A673 (cell line): ENCODE results near the gene KMT2D. TPM values are rescaled to one million over a fixed set of nuclear protein-coding genes. Genes with fewer than 3 reads are reported as not detected.

Experiments used
- BruUV-seq: library from RNA; stranded (reverse); fragments of 400-500 nt; replicated peaks from 2 replicates; lab custom pipeline; 2021; lab: Mats Ljungman, UMichigan
- CTCF ChIA-PET: fragments of 300-600 bp; sonication (Branson Sonifier 250); formaldehyde crosslinking; loops from one replicate; lab custom pipeline; 2022; ENCODE audit warnings: antibody characterized with exemption; lab: Charles Lee
- POLR2A ChIA-PET: fragments of 300-600 bp; sonication (Branson Sonifier 250); formaldehyde crosslinking; loops from one replicate; lab custom pipeline; 2022; ENCODE audit warnings: antibody characterized with exemption; ENCODE audit not compliant: low non-redundant PET; lab: Charles Lee
- DNase-seq: peaks from one replicate; pipeline ENCODE4 v3.0.0-alpha.2; 2015; ENCODE audit warnings: low spot score
- H3K27ac ChIP-seq: fragments of 200-600 bp; sonication (generic); 2 replicates; pipeline ENCODE4 v1.5.1; 2016; ENCODE audit warnings: mixed run types, low read depth, mild to moderate bottlenecking, mixed read lengths, antibody characterized with exemption, low read length; ENCODE audit not compliant: poor library complexity, severe bottlenecking
- H3K27me3 ChIP-seq: fragments of 200-600 bp; sonication (generic); replicated peaks from 2 replicates; pipeline ENCODE4 v1.6.1; 2017; ENCODE audit warnings: mixed run types, low read depth, mild to moderate bottlenecking, mixed read lengths, antibody characterized with exemption, low read length; ENCODE audit not compliant: insufficient read depth, poor library complexity
- H3K36me3 ChIP-seq: fragments of 200-600 bp; sonication (generic); 2 replicates; pipeline ENCODE4 v1.6.1; 2016; ENCODE audit warnings: mixed run types, mild to moderate bottlenecking, mixed read lengths, antibody characterized with exemption, low read length; ENCODE audit not compliant: insufficient read depth, poor library complexity, severe bottlenecking
- H3K4me1 ChIP-seq: fragments of 200-600 bp; sonication (generic); 2 replicates; pipeline ENCODE4 v1.6.1; 2017; ENCODE audit warnings: mixed run types, mild to moderate bottlenecking, mixed read lengths, antibody characterized with exemption, low read length; ENCODE audit not compliant: insufficient read depth, poor library complexity, severe bottlenecking
- H3K4me3 ChIP-seq: fragments of 200-600 bp; sonication (generic); 2 replicates; pipeline ENCODE4 v1.5.1; 2016; ENCODE audit warnings: low read depth, mixed run types, mild to moderate bottlenecking, mixed read lengths, low read length; ENCODE audit not compliant: poor library complexity, severe bottlenecking
- H3K9me3 ChIP-seq: fragments of 200-600 bp; sonication (generic); 2 replicates; pipeline ENCODE4 v1.6.1; 2016; ENCODE audit warnings: mixed run types, low read depth, mild to moderate bottlenecking, mixed read lengths, antibody characterized with exemption, low read length; ENCODE audit not compliant: poor library complexity, severe bottlenecking
- EZH2 ChIP-seq: fragments of 200-600 bp; sonication (generic); IDR thresholded peaks from 2 replicates; pipeline ENCODE4 v1.6.1; 2017; ENCODE audit warnings: borderline replicate concordance, low read depth, mild to moderate bottlenecking, mixed read lengths, antibody characterized with exemption, low read length; ENCODE audit not compliant: poor library complexity, severe bottlenecking
- intact Hi-C: fragments of 100-400 bp; cut with micrococcal nuclease; formaldehyde crosslinking; loops from one replicate; pipeline ENCODE4 v1.10.0; 2022; ENCODE audit not compliant: unreplicated experiment
- total RNA-seq: library from RNA; stranded (reverse); gene quantifications from 2 replicates; pipeline ENCODE4 v1.2.3, GENCODE V29; 2021
- TF ChIP-seq, protein P1 (sequence below): fragments of 300-800, 200-600 bp; sonication (generic); conservative IDR thresholded peaks from 2 replicates; pipeline ENCODE4 v1.5.1; 2017; ENCODE audit warnings: low read depth, mild to moderate bottlenecking, antibody characterized with exemption, low read length, moderate library complexity, mixed read lengths

Gene KMT2D
- total RNA-seq, 1 experiment from 2014 or later = 138 TPM

DNA sequence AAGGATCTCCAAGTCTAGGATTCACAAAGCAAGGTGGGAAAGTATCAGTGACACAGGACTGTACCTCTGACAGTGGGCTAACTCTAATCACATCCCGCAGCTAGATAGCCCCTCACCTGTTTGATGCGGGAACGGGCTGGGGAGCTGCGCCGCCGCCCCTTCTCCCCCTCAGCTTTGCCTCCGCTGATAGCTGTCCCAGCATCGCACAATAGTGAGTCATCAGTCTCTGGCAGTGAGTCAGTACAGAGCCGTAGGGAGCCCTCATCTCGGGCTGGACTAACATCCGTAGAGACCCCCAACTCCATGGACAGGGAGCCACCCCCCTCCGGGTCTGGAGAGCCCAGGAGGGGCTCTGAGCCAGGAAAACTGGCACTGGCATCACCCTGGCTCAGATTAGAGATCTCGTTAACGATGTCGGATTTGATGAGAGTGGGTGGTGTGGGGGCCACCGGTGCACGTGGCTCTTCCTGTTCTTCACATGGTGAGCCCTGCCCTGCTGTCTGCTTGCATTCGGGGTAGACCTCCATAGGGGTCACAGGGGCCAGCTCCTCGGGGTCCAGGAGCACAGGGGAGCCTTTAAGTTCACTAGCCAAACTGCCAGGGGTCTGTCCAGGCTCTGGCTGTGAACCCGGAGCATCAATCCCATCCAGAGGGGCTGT lies 10.9 kb downstream of the KMT2D start:
- TF ChIP-seq, protein P1, sequence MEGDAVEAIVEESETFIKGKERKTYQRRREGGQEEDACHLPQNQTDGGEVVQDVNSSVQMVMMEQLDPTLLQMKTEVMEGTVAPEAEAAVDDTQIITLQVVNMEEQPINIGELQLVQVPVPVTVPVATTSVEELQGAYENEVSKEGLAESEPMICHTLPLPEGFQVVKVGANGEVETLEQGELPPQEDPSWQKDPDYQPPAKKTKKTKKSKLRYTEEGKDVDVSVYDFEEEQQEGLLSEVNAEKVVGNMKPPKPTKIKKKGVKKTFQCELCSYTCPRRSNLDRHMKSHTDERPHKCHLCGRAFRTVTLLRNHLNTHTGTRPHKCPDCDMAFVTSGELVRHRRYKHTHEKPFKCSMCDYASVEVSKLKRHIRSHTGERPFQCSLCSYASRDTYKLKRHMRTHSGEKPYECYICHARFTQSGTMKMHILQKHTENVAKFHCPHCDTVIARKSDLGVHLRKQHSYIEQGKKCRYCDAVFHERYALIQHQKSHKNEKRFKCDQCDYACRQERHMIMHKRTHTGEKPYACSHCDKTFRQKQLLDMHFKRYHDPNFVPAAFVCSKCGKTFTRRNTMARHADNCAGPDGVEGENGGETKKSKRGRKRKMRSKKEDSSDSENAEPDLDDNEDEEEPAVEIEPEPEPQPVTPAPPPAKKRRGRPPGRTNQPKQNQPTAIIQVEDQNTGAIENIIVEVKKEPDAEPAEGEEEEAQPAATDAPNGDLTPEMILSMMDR = no peak
- no peak for TF ChIP-seq EZH2

DNA sequence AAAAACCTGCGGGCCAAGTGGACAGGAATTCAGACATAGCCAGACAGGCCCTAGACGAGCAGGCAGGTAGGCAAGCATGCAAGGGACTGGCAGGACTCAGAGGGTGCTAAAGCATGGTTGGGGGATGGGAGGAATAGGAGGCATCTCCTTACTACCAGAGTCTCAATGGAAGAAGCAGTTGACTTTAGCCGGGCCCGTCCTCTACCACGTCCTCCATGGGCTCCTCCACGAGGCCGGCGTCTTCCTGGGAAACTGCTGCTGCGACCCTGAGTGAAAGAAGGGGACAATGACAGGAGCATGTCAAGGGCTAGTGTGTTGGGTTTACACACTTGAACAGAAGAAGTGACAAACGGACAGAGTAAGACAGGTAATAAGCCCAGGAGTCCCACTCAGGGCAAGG lies 11.6 kb downstream of the KMT2D start:
- Histone ChIP-seq H3K4me1 (peaks cover 7% of the 10 kb centered on the region), H3K9me3 (no peaks in the 10 kb centered on the region), H3K4me3 (no peak overlapping the region), H3K27me3 (no peaks in the 10 kb centered on the region), H3K27ac (no peak overlapping the region), H3K36me3 (peaks cover 97% of the 10 kb centered on the region)
- TF ChIP-seq EZH2 = no peak
- TF ChIP-seq, protein P1 = no peak
- intact Hi-C loops = no loop called here
- no peak for DNase-seq
- ChIA-PET POLR2A (no interaction called here), CTCF (interaction anchor here (1.0 kb wide), 1 partner anchor 39 kb away, joined by 3 read pairs; no protein-coding TSS in a partner anchor)
- no TSS peak for BruUV-seq

More for the DNA sequence above, 10.9 kb downstream of the KMT2D start:
- POLR2A ChIA-PET = no interaction called here
- H3K4me1 ChIP-seq = peaks cover 7% of the 10 kb centered on the region
- H3K27ac ChIP-seq = peak overlapping the region; percentile 59
- H3K36me3 ChIP-seq = peaks cover 97% of the 10 kb centered on the region
- no peaks in the 10 kb centered on the region for H3K9me3 ChIP-seq
- TSS peak; percentile 18 for BruUV-seq
- intact Hi-C loops = no loop called here
- peak; percentile 76 for DNase-seq
- H3K4me3 ChIP-seq = no peak overlapping the region
- CTCF ChIA-PET = interaction anchor here (1.0 kb wide), 1 partner anchor 39 kb away, joined by 3 read pairs; no protein-coding TSS in a partner anchor
- H3K27me3 ChIP-seq = no peaks in the 10 kb centered on the region

DNA sequence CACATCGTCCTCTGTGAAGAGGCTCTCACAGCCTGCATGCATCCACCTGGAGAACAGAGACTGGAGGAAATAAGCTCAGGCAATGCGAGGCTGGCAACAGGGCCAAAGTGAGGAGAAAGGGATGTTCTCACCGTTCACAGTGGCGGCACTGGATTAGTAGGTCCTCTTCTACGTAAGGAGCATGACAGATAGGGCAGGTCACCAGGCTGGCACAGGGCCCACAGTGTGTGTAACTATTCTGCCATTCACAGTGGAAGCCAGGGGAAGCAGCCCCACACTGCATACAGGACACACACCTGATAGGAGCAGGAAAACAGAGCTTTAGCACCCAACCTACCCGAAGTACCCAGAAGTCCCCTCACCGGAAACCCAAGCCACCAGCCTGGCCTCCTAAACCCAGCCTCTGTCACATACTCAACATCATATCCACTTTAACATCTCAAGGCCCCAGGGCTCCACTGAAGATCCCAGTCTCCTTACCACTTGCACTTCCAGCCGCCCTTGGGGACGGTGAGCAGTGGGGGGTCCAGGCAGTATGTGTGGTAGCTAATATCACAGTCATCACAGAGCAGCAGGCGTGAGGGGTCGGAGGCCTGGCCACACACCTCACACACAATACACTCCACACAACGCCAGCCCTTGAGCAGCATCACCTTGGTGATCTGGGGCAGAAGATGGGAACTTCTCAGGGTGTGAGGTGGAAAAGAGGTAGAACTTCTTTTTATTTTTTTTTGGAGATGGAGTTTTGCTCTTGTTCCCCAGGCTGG lies 14.3 kb downstream of the KMT2D start:
- peaks cover 7% of the 10 kb centered on the region for H3K4me1 ChIP-seq
- no peaks in the 10 kb centered on the region for H3K27me3 ChIP-seq
- intact Hi-C loops = no loop called here
- no peak overlapping the region for H3K4me3 ChIP-seq
- TF ChIP-seq, protein P1 = no peak
- no peak for TF ChIP-seq EZH2
- ChIA-PET POLR2A (interaction anchor here (0.7 kb wide), 1 partner anchor 10 kb away, joined by 7 read pairs; no protein-coding TSS in a partner anchor), CTCF (interaction anchor here (0.7 kb wide), 2 partner anchors 18 to 245 kb away, joined by 6 to 7 read pairs; no protein-coding TSS in a partner anchor)
- no peaks in the 10 kb centered on the region for H3K9me3 ChIP-seq
- no TSS peak for BruUV-seq
- no peak for DNase-seq
- no peak overlapping the region for H3K27ac ChIP-seq
- H3K36me3 ChIP-seq = peaks cover 98% of the 10 kb centered on the region
